Posterior cingulate gyrus (tissue), 11 donors: ENCODE results near the gene ANO7.
A peak's percentile ranks its signal among the peaks of the same experiment; 100 is the strongest.
"Not testable (repeated sequence)": the region's sequence is repeated elsewhere in the genome, so short reads cannot be mapped to it uniquely, and the experiment has no call there.

ENCODE experiments used
- DNase-seq, 10 donors: peaks; one replicate each; pipeline versions ENCODE4 v3.0.0 to v3.0.0-alpha.2; 2020 to 2021; ENCODE audit warnings: mixed read lengths in 3 of 10
- intact Hi-C: fragments of 100-400 bp; cut with DNase I; formaldehyde crosslinking; loops from one replicate; pipeline ENCODE4 v1.15.1; 2023

Gene ANO7

DNA sequence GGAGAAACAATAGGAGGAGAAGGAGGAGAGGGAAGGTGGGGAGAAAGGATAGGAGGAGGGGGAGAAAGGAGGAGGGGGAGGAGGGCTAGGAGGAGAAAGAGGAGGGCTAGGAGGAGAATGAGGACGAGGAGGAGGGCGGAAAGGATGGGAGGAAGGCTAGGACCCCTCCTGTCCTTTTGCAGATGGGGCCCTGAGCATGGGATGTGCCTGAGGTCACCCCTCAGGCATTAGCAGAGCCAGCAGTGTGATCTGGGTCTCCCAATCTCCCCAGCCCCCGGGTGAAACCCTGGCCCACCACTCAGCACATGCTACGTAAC is 601 bp upstream of the ANO7 start:
- peak in 1 of 10 donors; percentile 9 for DNase-seq
- intact Hi-C loops, result no loop called here

DNA sequence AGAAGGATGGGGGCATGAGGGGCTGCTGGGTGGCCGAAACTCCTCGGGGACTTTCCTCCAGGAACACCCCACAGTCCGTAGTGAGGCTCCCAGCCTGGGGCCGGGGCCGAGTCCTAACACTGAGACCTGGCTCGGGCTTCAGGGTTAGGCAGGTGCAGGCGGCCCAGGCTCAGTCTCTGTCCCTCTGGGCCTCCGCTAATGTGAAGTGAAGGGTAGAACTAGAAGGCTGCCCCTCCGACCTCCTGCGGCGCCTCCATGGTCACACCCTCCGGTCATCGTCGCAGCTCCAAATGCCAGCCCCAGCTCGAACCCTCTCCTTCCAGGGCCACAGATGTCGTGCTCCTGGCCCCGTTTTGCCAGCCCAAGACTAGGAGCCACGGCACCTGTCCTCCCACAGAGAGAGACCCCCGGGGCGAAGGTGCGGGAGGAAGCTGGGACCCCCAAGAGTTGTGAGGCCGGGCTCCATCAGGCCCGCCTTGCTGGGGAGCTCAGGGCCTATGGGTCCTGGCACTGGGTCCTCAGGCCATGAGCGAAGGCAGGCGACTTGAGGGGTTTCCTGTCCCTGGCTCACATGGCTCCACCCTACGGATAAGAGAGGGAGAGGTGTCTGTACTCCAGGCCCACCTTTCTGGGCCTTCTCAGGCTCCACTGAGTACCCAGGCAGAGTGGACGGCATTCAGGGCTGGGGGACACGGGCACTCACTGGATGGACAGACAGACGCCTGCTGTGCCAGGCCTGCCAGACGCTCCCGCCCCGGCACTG is 797 bp downstream of the ANO7 start:
- intact Hi-C loops, result no loop called here

DNA sequence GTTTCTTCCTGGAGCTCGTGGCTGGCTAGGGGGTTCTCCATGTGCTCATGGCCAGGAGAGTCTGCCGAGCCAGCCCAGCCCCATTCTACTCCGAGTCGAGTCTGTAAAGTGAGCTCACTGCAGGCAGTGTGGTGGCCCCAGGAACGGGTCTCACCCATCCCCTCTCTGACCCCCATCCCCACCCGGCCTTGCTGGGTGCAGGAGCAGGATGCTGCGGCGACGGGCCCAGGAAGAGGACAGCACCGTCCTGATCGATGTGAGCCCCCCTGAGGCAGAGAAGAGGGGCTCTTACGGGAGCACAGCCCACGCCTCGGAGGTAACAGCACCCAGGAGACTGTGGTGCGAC is 1.4 kb downstream of the ANO7 start:
- peak in 3 of 10 donors; percentile 23 to 82 (median 73) for DNase-seq
- intact Hi-C loops, result no loop called here

More for the DNA sequence above, 797 bp downstream of the ANO7 start:
- DNase-seq, result peak in 3 of 10 donors; percentile 53 to 66 (median 55)

DNA sequence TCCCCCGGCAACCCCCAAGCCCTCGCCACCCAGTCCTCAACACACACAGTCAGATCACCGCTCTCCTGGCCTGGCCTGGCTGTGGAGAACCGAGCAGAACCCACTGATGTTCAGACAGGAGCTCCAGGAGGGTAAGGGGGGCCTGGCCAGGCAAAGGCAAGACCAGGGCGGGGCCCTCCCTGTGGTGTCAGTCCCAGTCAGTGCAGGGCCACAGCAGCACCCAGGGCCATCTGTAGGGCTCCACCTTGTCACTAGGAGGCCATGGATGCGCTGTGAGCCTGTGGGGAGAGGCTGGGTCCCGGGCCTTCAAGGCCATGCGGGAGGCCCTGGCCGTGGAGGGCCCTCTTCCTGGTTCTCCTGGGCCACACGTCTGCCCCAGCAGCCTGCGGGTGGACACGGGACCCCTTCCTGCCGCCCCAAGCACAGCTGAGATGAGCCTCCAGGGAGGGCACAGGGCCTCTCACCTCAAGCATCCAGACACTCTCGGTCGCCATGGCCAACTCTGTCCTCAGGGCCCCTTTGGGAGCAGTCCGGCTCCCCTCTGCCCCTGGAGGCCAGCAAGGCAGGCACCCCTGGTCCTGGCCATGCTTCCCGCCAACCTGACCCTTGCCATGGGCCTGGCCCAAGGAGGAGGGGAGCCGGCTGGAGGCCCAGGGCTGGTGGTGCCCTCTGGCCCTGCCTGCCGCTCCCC is 2.0 kb downstream of the ANO7 start:
- peak in 3 of 10 donors; percentile 59 to 77 (median 75) for DNase-seq
- intact Hi-C loops, result no loop called here

DNA sequence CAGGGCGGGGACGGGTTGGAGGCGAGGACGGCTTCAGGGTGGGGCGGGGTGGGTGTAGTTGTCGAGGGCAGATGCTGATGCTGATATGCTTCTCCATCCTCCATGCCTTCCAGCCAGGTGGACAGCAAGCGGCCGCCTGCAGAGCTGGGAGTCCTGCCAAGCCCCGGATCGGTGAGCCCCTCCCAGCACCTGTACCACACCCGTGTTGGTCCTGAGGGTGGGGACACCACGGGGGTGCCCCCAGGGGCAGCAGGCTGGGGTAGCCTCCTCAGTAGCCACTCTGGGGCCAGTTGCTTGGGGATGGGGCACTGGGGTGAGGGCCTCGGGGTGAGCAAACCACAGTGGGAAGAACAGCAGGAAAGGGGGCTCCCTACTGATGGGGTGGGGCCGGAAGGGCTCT is 2.6 kb downstream of the ANO7 start:
- intact Hi-C loops, result no loop called here
- peak in 3 of 10 donors; percentile 28 to 66 (median 39) for DNase-seq

DNA sequence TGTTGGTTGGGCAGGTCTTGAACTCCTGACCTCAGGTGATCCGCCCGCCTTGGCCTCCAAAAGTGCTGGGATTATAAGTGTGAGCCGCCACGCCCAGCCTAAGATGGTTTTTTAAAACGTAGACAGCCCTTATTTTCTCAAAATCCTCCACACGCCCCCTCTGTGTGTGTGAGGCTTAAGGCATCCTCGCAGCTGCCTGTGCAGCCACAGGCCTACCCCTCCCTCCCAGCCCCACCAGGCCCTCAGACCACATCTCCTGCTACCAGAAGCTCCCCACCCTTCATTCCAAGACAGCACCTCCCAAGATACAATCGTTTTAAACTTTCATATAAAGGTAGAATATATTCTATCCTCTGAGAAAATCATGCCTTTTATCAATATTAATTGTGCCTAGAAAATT is 4.8 kb downstream of the ANO7 start:
- DNase-seq, result peak in 2 of 10 donors; percentile 3 to 41
- intact Hi-C loops, result no loop called here

DNA sequence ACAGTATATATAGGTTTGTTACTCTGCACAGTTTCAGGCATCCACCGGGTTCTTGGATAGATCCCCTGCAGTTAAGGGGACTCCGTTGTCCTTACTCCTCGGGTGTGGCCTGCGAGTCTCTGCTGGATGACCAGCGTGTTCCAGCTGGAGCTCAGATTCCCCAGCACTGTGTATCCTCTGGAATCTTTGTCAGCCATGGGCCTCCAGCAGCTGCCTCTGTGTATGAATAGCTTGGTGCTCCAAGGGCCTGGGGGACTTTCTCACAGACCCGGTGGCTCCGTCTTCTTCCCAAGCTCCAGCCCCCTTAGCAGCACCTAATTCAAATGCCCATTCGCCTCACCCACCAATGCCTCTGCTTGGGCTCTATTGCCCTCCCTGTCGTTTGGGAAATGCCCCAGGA is 6.3 kb downstream of the ANO7 start:
- intact Hi-C loops, result no loop called here
- DNase-seq, result peak in 4 of 10 donors; percentile 1 to 56 (median 28)

DNA sequence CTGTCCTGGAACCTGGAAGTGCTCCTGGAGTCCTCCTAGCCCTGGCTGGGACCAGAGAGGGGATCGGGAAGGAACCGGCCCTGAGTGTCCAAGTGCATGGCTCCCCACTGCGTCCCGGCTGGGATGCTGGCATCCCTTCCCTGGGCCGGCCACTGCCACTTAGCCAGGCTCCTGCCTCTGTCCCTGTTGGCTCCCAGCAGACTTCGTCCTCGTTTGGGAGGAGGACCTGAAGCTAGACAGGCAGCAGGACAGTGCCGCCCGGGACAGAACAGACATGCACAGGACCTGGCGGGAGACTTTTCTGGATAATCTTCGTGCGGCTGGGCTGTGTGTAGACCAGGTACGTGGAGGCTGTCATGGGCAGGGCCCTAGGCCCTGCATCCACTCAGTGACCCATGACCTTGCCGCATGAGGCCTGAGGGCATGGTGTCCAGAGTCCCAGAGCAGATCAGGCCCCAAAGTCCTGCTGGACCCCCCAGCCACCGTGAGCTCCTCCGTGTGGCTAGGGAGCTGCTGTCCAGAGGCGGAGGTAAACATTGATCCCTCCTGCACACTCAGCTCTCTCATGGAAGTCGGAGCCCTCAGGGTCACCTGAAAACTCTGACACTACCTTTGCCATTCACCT is 7.1 kb downstream of the ANO7 start:
- DNase-seq, result peak in 5 of 10 donors; percentile 8 to 73 (median 46)
- intact Hi-C loops, result no loop called here

DNA sequence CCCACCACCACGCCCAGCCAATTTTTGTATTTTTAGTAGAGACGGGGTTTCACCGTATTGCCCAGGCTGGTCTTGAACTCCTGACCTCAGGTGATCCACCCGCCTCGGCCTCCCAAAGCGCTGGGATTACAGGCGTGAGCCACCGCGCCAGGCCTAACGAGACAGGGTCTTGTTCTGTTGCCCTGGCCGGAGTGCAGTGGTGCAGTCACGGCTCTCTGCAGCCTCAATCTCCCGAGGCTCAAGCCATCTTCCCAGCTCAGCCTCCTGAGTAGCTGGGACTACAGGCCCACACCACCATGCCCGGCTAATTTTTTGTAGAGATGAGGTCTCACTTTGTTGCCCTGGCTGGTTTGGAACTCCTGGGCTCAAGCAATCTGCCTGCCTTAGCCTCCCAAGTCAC is 8.8 kb downstream of the ANO7 start:
- intact Hi-C loops, result not testable (repeated sequence)

DNA sequence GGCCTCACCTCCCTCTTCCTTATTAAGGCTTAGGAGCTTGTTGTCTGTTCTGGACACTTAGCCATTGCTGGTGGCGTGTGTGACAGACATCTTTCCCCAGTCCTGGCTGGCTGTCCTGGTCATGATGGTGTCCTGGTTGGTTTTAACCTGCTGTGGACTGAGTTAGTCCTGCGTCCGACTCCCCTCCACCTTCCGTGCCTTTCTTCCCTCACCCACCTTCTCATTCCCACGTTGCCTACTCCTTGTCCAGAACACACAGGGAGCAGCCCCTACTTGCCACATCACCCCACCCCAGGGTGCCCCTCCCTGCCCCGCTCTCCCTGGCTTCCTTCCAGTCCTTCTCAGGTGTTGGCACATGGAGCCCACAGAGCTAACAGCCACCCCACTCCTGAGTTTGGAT is 9.5 kb downstream of the ANO7 start:
- DNase-seq, result peak in 2 of 10 donors; percentile 39 to 52
- intact Hi-C loops, result no loop called here

More for the DNA sequence above, 8.8 kb downstream of the ANO7 start:
- peak in 2 of 10 donors; percentile 43 to 61 for DNase-seq

DNA sequence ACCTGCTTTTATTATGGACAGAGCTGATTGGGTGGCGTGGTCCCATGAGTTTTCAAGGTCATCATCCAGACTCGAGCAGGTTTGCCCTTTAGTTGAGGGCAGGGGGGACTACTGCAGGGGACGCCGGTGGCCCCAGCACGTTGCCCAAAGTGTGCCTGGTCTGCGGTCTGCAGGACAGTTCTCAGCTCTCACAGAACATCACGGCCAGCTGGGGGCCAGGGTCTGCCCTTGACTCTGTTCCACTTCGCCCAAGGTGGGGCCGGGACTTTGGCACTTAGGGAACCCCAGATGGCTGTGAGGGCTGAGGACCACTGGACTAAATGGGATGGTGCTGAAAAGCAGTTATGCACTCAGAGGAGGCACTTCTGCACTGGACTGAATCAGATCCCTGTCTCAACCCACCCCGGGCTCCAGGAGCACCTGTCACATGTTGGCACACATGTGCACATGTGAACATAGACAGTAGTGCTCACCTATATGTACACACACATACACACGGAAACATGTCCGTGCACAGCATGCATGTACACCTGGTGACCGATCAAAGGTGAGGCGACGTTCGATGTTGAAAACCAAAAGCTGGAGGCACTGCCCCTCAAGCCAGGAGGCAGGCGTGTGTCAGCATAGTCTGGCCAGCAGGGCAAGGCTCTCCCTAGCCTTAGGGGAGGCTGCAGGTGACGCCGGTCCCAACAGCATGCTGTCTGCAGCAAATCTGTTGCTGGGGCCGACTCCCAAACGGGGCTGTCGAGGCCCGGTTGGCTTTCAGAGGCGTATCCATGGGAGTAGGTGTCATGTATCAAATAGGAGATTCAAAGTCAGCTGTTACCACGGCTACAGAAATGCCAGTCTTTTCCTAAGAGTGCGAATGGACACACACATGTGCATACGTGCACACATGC is 10.2 kb downstream of the ANO7 start:
- intact Hi-C loops, result no loop called here
- peak in 2 of 10 donors; percentile 62 to 67 for DNase-seq

DNA sequence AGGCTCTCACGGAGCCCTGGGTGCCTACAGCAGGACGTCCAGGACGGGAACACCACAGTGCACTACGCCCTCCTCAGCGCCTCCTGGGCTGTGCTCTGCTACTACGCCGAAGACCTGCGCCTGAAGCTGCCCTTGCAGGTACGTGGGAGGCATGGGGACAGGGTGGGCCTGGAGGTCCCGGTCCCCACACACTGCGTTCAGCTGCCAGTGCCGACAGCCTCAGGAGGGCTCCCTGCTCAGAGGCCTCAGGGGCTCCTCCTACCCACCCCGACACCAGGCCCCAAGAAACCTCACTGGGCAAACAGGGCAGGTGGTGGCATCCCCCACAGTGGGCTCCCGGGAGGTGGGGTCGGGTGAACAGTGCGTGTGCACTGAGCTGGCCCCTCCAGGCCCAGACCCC is 10.8 kb downstream of the ANO7 start:
- DNase-seq, result no peak
- intact Hi-C loops, result no loop called here

DNA sequence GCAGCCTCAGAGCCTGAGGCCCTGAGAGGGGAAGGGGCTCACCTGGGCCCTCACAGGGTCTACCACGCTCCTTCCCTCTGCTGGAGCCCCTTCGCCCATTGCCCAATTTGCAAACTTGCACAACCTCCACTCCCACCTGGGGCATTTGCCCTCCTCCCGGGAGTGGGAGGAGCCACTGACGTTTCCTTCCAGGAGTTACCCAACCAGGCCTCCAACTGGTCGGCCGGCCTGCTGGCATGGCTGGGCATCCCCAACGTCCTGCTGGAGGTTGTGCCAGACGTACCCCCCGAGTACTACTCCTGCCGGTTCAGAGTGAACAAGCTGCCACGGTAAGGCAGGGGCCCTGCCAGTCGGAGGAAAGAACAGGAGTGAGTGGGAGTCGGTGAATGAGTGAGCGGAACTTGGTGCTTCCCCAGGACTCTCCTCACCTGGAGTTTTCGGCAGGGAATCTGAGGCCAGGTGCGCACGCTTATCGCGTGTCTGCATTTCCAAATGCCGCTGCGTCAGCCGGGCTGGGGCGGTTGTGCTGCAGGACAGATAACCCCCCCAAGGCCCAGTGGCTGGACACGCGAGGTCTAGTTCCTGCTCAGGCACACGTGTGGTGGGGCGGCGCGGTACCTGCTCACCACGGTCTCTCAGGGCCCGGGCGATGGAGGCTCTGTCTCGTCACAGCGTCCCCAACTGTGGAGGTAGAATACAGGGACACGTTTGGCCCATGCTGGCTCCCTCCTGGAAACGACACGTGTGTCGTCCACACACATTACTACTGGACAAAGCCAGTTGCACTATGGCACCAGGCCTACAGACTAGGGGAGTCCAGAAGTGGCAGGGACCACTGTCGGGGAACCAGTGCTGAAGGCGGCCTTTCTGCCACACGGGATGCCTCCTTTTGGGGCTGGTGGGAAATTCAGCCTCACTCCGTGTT is 11.7 kb downstream of the ANO7 start:
- intact Hi-C loops, result no loop called here
- no peak for DNase-seq

DNA sequence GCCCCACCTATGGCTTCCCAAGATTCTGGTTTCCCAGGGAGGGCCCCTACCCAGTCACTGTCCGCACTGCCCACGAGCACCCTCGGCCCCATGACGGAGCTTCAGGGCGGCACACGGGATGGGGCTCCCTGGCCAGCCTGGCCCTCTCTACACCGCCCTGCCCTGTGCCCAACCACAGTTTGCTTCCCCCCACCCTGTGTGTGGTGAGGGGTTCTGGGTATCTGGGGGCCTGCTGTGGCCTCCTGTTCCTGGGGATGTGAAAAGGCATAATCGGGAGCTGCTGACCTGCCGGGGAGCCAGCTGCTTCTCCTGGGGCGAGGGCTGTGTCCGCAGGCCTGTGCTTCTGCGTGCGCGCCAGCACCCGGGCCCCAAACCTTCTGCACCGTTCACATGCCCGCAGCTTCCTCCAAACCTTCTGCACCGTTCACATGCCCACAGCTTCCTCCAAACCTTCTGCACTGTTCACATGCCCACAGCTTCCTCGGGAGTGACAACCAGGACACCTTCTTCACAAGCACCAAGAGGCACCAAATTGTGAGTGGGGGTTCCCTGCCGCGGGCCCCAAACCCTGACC is 12.4 kb downstream of the ANO7 start:
- no peak for DNase-seq
- intact Hi-C loops, result no loop called here

DNA sequence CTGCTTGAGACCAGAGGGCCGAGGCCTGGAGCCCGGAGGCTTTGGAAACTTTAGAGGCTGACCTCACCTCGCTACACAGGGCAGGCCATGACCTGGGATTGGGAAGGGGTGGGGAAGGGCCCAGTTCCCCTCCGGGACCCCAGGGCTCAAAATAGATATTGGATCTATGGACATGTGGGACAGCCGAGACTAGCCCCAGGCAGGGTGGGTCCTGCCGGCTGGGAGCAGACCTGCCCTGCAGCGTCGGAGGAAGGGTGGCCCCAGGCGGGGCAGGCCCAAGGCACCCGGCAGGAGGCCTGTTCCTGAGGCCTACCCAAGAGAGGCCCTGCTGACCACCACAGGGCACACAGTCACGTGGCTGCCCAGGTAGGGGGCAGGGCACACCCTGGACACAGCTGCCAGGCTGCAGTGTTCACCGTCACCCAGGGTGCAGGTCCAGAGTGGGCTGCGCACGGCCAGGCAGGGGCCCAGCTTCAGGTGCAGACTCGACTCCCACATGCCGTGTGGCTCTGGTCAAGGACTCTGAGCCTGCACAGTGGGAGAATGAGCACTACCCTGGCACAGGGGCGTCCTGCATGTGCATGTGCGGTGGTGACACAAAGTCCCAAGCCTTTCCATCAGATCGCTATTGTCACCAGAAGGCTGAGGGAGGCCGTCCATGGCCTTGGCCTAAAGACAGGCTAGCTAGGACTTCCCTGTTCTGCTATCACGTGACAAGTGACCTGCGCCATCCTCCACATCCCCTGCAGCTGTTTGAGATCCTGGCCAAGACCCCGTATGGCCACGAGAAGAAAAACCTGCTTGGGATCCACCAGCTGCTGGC is 13.2 kb downstream of the ANO7 start:
- intact Hi-C loops, result no loop called here

DNA sequence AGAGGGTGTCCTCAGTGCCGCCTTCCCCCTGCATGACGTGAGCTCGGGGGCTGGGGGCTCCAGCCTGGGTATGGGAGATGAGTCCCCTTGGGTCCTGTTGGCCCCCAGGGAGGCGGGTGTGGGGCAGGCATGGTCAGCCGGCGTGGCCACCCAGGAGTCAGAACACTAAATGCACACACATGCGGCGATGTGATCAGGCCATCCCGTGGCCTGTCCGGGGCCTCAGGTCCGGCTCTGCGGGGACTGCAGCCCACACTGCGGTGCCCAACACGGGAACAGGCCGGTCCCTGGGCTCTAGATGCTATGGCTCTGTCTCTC is 13.8 kb downstream of the ANO7 start:
- intact Hi-C loops, result no loop called here
- DNase-seq, result no peak

More for the DNA sequence above, 13.2 kb downstream of the ANO7 start:
- no peak for DNase-seq

DNA sequence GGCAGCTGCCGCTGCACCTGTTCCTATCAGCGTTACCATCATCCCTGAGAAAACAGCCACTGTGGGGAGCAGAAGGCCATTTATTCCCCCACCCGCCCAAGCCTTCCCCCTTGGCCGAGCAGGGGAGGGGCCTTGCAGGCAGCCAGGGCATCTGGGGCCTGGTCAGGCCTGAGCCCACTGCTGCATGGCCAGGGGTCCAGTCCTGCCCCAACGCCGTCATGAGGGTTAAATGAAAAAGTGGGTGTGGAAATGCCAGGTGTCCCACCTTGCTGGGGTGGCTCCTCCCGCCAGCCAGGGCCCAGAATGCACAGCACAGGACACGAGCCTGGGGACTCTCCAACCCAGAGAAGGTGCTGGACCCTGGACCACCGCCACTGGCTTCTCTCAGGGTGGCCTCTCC is 14.2 kb downstream of the ANO7 start:
- DNase-seq, result no peak
- intact Hi-C loops, result no loop called here

DNA sequence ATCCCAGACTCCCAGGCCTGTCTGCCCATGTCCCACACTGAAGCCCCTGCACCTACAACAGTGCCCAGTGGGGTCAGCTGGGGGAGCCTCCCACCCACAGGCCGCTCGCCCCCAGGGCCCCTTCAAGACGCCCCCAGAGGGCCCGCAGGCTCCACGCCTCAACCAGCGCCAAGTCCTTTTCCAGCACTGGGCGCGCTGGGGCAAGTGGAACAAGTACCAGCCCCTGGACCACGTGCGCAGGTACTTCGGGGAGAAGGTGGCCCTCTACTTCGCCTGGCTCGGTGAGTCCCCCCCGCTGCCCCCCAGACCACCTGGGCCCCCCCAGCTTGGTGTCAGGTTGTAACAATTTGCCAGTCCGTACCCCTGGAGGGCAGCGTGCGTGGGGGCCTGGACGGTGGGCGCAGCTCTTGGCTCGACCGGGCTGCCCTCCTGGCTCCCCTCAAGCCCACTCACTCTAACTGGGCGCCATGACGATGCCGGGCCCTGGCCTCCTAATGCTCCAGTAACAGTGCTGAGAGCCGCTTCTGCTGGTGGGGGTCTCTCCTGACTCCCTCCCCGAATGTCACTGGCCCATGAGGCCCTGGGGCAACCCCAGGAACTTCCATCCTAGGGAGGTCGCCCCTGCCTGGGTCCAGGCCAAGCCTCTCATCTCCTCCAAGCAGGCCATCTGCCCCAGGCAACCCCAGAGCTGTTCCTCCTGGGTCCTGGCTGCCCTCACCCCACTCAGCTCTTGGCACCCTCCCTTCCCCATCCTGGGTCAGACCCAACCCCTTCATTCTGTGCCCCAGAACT is 14.9 kb downstream of the ANO7 start:
- intact Hi-C loops, result no loop called here
- no peak for DNase-seq
